ENCODE data around the gene PKD1.

The PKD1 gene

DNA sequence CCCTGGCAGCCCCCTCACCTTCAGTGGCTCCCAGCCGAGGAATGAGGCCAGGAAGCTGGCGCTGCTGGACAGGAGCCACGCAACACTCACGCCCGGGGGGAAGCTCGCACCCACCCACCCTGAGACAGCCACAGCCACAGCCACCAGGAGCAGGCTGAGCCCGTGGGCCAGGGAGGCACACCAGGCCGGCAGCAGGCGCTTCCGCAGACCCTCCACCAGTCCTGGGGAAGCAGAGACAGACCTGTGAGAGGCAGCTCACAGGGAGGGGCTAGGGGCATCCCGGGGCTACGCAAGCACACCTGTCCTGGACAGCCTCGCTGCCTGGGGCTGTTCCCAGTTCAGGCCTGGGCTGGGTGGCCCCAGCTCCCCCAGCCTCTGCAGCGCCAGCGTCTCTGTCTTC, 41.9 kb downstream of the PKD1 start:
- Histone ChIP-seq H3K4me3 (ENCODE audit: low read length) (no peak overlapping the region), H2AFZ (ENCODE audit: low read depth, low read length) (no peak overlapping the region), H3K36me3 (ENCODE audit: insufficient read depth, low read length) (peaks cover 66% of the 10 kb centered on the region), H3K27me3 (ENCODE audit: insufficient read depth, low read length) (no peaks in the 10 kb centered on the region), H3K4me1 (ENCODE audit: insufficient read depth, low read length) (no peaks in the 10 kb centered on the region), H3K9me3 (ENCODE audit: low read length) (no peaks in the 10 kb centered on the region)

- H3K4me1 ChIP-seq (ENCODE audit: insufficient read depth, low read length), result no peaks in the 10 kb centered on the region
- no peaks in the 10 kb centered on the region for H3K27me3 ChIP-seq (ENCODE audit: insufficient read depth, low read length)
- no peak overlapping the region for H3K4me3 ChIP-seq (ENCODE audit: low read length)
- H2AFZ ChIP-seq (ENCODE audit: low read depth, low read length), result no peak overlapping the region
- peaks cover 75% of the 10 kb centered on the region for H3K36me3 ChIP-seq (ENCODE audit: insufficient read depth, low read length)
- H3K9me3 ChIP-seq (ENCODE audit: low read length), result no peaks in the 10 kb centered on the region
These were observed 42.8 kb downstream of the PKD1 start for GRCh38 chr16:2092866-2093265.

DNA sequence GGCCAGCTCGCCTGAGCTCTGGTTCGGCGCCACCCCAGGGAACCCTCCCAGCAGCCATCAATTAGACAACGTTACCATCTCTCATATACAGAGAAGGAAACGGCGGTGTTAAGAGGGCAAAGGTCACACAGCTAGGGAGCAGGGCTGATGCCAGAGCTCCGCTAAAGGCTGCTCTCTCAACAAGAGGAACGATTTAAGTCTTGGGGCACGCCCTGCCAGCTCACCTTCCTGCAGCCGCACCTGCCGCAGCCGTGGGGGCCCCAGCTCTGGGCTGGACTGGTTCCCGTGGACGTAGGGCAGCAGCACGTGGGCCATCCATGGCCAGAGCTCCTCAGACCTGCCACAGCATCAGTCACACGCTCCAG, 43.5 kb downstream of the PKD1 start:
- Histone ChIP-seq H3K4me1 (ENCODE audit: insufficient read depth, low read length) (no peaks in the 10 kb centered on the region), H2AFZ (ENCODE audit: low read depth, low read length) (no peak overlapping the region), H3K36me3 (ENCODE audit: insufficient read depth, low read length) (peaks cover 73% of the 10 kb centered on the region), H3K9me3 (ENCODE audit: low read length) (no peaks in the 10 kb centered on the region), H3K27me3 (ENCODE audit: insufficient read depth, low read length) (no peaks in the 10 kb centered on the region), H3K4me3 (ENCODE audit: low read length) (no peak overlapping the region)

GRCh38 chr16:2091547-2092255, 44.0 kb downstream of the PKD1 start:
- Histone ChIP-seq H3K9me3 (ENCODE audit: low read length) (no peaks in the 10 kb centered on the region), H3K4me1 (ENCODE audit: insufficient read depth, low read length) (no peaks in the 10 kb centered on the region), H3K27me3 (ENCODE audit: insufficient read depth, low read length) (no peaks in the 10 kb centered on the region), H3K36me3 (ENCODE audit: insufficient read depth, low read length) (peaks cover 74% of the 10 kb centered on the region), H3K4me3 (ENCODE audit: low read length) (no peak overlapping the region), H2AFZ (ENCODE audit: low read depth, low read length) (no peak overlapping the region)

DNA sequence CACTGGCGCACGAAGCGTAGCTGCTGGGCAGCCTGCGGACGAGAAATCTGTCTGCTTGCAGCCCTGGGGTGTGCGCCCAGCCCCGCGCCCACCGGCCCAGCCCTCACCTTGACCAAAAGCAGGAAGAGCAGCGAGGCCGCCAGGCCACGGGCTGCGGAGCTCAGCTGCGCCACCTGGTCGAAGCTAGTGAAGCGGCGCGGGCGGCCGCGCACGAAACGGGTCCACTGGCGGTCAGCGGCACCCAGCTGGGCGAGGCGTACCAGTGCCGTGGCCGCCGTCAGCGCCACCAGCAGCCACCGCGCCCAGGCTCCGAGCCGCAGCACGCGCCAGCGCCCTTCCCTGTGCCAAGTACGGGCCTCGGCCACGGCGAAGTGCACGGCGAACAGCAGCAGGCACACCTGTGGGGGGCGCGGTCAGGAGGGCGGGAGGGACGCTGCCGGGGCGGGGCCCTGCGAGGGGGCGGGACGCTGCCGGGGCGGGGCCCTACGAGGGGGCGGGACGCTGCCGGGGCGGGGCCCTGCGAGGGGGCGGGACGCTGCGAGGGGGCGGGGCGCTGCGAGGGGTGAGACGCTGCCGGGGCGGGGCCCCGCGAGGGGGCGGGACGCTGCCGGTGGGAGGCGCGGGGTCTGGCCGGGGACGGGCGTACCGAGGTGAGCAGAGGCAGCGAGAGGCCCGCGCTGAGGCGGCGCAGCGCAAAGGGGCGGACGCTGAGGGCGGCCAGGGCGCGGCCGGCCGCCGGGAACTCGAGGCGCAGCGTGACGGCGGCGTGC, 44.7 kb downstream of the PKD1 start:
- no peak overlapping the region for H3K4me3 ChIP-seq (ENCODE audit: low read length)
- no peaks in the 10 kb centered on the region for H3K4me1 ChIP-seq (ENCODE audit: insufficient read depth, low read length)
- H3K27me3 ChIP-seq (ENCODE audit: insufficient read depth, low read length), result no peaks in the 10 kb centered on the region
- H3K9me3 ChIP-seq (ENCODE audit: low read length), result no peaks in the 10 kb centered on the region
- no peak overlapping the region for H2AFZ ChIP-seq (ENCODE audit: low read depth, low read length)
- H3K36me3 ChIP-seq (ENCODE audit: insufficient read depth, low read length), result peaks cover 78% of the 10 kb centered on the region

DNA sequence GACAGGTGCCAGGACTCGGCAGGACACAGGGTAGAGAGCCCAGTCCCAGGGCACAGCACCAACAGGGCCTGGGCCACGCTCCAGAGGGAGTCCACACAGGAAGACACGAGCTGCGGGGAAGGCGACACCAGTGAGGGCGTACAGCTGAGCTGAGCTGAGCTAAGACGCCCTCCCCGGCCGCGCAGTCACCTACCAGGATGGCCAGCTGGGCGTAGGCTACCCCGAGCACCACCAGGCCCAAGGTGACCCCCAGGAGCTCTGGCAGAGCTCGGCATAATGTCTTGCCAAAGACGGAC, 45.3 kb downstream of the PKD1 start:
- Histone ChIP-seq H3K36me3 (ENCODE audit: insufficient read depth, low read length) (peaks cover 73% of the 10 kb centered on the region), H3K4me1 (ENCODE audit: insufficient read depth, low read length) (no peaks in the 10 kb centered on the region), H3K27me3 (ENCODE audit: insufficient read depth, low read length) (no peaks in the 10 kb centered on the region), H2AFZ (ENCODE audit: low read depth, low read length) (no peak overlapping the region), H3K4me3 (ENCODE audit: low read length) (no peak overlapping the region), H3K9me3 (ENCODE audit: low read length) (no peaks in the 10 kb centered on the region)

DNA sequence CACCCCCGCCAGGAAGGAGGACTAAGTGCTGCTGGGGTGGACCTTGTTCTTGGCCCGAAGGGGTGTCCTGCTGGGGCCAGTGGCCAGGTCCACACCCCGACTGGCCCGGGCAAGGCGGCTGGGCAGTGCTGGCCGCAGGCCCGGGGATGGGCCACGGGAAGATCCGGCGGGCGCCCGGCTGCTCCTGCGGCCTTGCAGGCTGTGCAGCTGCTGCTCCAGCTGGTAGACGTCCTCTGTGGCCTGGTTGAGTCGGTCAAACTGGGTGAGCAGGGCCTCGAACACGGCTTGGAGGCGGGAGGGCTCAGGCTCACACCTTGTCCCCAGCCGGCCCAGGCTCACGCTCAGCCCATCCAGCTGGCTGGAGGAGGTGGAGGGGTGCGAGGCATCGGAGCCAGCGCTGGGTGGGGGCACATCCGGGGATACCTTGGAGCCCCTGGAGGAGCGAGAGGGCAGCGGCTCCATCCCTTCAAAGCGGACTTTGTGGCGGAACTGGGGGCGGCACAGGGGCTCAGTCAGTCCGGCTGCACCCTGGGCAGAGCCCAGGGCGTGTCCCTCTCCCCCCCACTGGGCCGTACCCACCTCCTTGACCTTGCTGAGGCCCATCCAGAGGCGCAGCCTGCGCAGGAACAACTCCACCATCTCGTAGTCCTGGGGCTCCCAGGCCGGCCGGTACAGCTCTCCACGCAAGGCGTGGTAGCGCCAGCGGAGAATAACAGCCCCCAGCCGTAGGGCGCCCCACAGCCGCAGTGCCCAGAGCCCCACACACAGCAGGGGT, 45.8 kb downstream of the PKD1 start:
- Histone ChIP-seq H3K27me3 (ENCODE audit: insufficient read depth, low read length) (no peaks in the 10 kb centered on the region), H3K36me3 (ENCODE audit: insufficient read depth, low read length) (peaks cover 74% of the 10 kb centered on the region), H3K4me1 (ENCODE audit: insufficient read depth, low read length) (no peaks in the 10 kb centered on the region), H3K9me3 (ENCODE audit: low read length) (no peaks in the 10 kb centered on the region), H2AFZ (ENCODE audit: low read depth, low read length) (no peak overlapping the region), H3K4me3 (ENCODE audit: low read length) (no peak overlapping the region)

- Histone ChIP-seq H2AFZ (ENCODE audit: low read depth, low read length) (no peak overlapping the region), H3K9me3 (ENCODE audit: low read length) (no peaks in the 10 kb centered on the region), H3K4me1 (ENCODE audit: insufficient read depth, low read length) (no peaks in the 10 kb centered on the region), H3K36me3 (ENCODE audit: insufficient read depth, low read length) (peaks cover 66% of the 10 kb centered on the region), H3K4me3 (ENCODE audit: low read length) (no peak overlapping the region), H3K27me3 (ENCODE audit: insufficient read depth, low read length) (no peaks in the 10 kb centered on the region)
These were observed 46.8 kb downstream of the PKD1 start for GRCh38 chr16:2088759-2089358.

GRCh38 chr16:2087748-2088631, 47.7 kb downstream of the PKD1 start:
- no peak overlapping the region for H2AFZ ChIP-seq (ENCODE audit: low read depth, low read length)
- H3K27me3 ChIP-seq (ENCODE audit: insufficient read depth, low read length), result no peaks in the 10 kb centered on the region
- no peaks in the 10 kb centered on the region for H3K9me3 ChIP-seq (ENCODE audit: low read length)
- H3K4me1 ChIP-seq (ENCODE audit: insufficient read depth, low read length), result no peaks in the 10 kb centered on the region
- H3K4me3 ChIP-seq (ENCODE audit: low read length), result no peak overlapping the region
- peaks cover 60% of the 10 kb centered on the region for H3K36me3 ChIP-seq (ENCODE audit: insufficient read depth, low read length)

GRCh38 chr16:2086812-2087747, 48.6 kb downstream of the PKD1 start:
- H2AFZ ChIP-seq (ENCODE audit: low read depth, low read length), result no peak overlapping the region
- H3K27me3 ChIP-seq (ENCODE audit: insufficient read depth, low read length), result no peaks in the 10 kb centered on the region
- no peaks in the 10 kb centered on the region for H3K4me1 ChIP-seq (ENCODE audit: insufficient read depth, low read length)
- H3K9me3 ChIP-seq (ENCODE audit: low read length), result no peaks in the 10 kb centered on the region
- no peak overlapping the region for H3K4me3 ChIP-seq (ENCODE audit: low read length)
- peaks cover 60% of the 10 kb centered on the region for H3K36me3 ChIP-seq (ENCODE audit: insufficient read depth, low read length)

DNA sequence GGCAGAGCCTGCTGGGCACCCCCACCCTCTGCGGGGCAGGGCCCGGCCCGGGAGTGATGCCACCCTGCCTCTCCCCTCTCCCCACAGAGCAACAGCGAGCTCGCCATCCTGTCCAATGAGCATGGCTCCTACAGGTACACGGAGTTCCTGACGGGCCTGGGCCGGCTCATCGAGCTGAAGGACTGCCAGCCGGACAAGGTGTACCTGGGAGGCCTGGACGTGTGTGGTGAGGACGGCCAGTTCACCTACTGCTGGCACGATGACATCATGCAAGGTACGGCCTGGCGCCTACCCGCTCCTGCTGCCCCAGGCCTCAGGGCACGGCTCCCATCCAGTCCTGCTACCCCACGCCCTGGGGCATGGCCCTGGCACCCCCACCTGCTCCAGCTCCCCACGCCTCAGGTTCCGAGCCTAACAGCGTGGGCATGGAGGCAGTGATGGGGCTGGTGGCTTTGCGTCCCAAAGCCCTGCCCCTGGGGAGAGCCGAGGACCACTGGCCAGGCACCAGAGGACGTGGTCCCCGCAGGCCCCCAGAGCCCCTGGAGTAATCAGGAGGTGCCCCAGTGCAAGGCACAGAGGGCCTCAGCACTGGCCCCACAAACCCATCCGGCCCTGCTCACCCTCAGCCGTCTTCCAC, 49.5 kb downstream of the PKD1 start:
- Histone ChIP-seq H2AFZ (ENCODE audit: low read depth, low read length) (no peak overlapping the region), H3K27me3 (ENCODE audit: insufficient read depth, low read length) (no peaks in the 10 kb centered on the region), H3K4me3 (ENCODE audit: low read length) (no peak overlapping the region), H3K9me3 (ENCODE audit: low read length) (no peaks in the 10 kb centered on the region), H3K4me1 (ENCODE audit: insufficient read depth, low read length) (no peaks in the 10 kb centered on the region), H3K36me3 (ENCODE audit: insufficient read depth, low read length) (peaks cover 64% of the 10 kb centered on the region)

Measured in neuron (in vitro differentiated cells).